Stimulated activated CD4-positive, alpha-beta T cell treated with anti-CD3 and anti-CD28 coated beads, Interleukin-15, amount 100 ng/mL, for 48 hours (primary cell): ENCODE data around the gene NDUFA5.

Source experiments
- DNase-seq, 2 donors: peaks; one replicate each; pipeline ENCODE4 v3.0.0-alpha.2; 2020; ENCODE audit warnings: low read depth in 2 of 2

NDUFA5 gene

DNA sequence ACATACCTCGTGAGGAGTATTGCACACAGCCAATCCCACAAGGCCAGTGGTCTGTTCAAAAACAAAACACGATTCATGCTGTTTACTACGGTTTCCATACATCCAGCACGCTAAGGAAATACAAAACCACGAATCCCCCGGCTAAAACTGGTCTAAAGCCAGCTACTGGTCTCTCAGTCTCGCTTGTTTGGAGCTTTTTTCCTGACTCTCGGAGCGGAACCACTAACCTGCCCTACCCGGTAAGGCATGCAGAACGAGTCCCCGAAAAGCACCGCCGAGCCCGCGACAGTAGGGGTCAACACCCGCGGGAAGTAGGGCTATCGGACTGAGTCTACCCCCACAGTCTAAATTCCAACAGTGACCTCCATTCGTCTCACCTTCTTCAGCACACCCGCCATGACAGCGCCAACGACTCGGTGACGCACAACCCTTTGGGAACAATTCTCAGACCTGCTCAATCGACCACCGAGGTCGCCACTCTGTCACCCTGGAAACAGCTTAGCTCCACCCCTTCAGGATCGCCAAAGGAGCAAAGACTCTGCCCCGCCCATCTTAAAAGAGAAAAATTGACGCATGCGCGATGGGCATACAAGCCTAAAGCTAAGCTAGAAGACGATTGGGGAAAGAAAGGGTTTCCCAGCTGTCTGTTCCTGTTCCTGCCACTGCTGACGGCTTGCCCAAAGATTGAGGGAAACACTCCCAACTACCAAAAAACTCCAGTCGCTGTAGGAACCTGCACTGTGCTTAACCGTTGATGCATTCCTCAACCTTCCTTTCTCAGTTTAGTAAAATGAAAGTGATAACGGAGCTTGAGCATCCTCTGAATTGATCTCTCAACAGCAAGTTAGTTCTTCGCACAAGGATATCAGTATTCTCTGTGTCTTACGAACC lies at the start of gene NDUFA5:
Gene NDUFA5 (minus strand): TSS at position 421 of the 891 bp plus-strand sequence. CDS start 23 bp downstream, at position 398.
- DNase-seq, result peak; percentile 91 to 95

- DNase-seq, result no peak
Measured at GRCh38 chr7:123604739-123605138, 47.1 kb upstream of the NDUFA5 start.

- DNase-seq, result no peak
Measured at GRCh38 chr7:123602648-123603047, 45.0 kb upstream of the NDUFA5 start.

- no peak for DNase-seq
Measured at GRCh38 chr7:123601530-123601929, 43.9 kb upstream of the NDUFA5 start, which contains the start of gene ASB15. ASB15 (plus strand) TSS chr7:123601821; CDS start chr7:123614503, 12,682 bp downstream.

DNA sequence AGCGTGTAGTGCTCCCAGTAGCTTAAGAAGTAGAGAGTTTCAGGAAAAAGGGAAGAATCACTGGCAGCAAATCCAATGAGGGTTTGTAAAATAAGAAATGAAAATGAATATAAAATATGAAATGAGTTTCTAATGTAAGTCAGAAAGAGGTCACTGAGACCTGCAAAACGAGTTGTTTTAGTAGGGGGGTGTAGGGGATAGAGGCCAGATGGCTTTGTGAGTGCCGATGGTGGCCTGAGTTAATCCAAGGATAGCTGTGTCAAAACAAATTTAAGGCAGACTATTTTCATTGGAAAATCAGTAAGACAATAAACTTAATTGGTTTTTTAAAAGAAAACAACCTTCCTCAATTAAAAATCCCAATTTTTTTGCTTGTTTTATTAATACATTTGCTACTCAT lies 43.3 kb upstream of the NDUFA5 start:
- DNase-seq, result no peak

- DNase-seq, result no peak
Measured at GRCh38 chr7:123599766-123600165, 42.1 kb upstream of the NDUFA5 start.

DNA sequence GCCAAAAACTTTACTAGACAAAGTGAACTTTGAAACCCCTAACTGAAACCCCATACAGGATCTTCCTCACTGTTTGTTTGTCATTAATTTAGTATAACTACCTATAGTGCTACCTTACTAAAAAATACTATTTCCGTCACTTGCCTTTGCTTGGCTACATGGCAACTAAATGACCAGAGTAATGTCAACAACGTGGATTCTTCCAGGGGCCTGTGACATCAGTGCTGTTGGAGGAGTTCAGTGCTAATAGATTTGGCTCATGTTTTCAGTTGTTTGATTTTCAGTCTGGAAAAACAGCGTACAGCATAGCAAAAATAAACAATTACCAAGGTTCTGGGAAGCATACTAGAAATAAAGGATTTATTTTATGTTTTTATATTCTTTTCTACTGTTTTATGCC lies 41.0 kb upstream of the NDUFA5 start:
- DNase-seq, result no peak

DNA sequence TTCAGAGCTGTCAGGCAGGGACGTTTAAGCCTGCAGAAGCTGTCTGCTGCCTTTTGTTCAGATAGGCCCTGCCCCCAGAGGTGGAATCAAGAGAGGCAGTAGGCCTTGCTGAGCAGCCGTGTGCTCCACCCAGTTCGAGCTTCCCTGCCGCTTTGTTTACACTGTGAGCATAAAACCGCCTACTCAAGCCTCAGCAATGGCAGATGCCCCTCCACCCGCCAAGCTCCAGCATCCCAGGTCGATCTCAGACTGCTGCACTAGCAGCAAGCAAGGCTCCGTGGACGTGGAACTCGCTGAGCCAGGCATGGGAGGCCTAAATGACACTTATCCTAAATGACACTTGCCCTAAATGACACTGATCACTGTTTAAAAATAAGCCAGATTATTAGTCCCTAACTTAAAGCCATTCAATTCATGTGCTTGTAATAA lies 37.2 kb upstream of the NDUFA5 start:
- no peak for DNase-seq

DNA sequence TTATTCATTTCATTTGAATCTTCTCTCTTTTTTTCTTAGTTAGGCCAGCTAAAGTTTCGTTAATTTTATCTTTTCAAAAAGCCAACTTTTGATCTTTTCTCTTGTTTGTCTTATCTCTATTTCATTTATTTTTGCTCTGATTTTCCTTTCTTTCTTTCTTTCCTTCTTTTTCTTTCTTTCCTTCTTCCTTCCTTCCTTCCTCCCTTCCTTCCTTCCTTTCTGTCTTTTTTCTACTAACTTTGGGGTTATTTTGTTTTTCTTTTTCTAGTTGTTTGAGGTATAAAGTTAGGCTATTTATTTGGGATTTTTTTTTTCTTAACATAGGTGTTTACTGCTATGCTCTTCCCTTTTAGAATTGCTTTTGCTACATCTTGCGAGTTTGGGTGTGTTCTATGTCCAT lies 30.8 kb upstream of the NDUFA5 start:
- DNase-seq, result no peak

DNA sequence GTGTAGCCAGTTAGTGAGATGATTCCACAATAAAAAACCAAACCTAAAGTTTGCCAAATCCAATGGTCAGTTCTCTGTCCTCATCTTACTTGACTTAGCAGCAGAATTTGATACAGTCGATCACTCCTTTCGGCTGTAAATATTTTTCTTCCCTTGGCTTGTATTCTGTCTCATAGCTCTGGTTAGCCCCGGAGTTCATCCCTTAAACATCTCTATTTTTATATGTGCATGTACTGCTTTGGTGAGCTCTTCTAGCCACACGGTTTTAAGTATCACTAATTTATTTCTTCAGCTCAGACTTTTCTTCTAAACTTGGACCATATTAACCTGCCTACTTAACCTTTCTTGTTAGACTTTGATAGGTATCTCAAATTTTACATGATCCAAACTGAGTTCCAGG lies 26.2 kb upstream of the NDUFA5 start:
- DNase-seq, result no peak

GRCh38 chr7:123581162-123581459 lies 23.5 kb upstream of the NDUFA5 start:
- DNase-seq, result no peak

DNA sequence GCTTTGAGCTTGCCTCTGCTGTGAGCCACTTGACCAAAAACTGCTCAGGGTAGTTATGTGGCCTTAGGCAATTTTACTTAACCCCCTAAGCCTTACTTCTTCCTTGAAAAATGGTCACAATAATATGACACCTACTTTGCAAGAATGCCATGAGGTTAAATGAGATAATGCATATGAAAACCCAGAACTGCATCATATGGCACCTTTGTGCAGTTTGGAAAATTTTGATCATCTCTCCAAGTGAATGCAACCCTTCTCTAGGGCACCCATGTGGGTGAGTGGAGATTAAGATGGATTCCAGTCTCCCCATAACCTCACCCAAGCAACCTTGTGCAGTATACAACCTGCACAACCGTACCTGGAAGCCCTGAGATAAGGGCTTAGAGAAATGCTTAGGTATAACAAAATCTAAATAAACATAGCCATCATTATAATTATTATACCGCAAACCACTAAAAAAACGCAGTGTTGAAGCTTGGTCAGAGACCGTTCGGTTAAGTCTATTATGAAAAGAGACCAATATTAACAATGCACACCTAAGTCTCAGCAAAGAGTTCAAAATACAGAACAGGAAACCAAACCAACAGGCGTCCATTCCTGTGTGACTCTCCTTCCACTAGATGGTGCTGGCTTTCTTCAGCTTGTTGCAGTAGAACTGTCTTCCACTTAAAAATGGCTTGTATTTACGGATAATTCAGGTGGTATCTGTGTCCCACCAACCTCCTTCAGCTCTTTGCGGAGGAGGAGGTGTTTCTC lies 23.0 kb upstream of the NDUFA5 start:
- no peak for DNase-seq

- no peak for DNase-seq
Measured at GRCh38 chr7:123579416-123579815, 21.8 kb upstream of the NDUFA5 start.

GRCh38 chr7:123573896-123574467 lies 16.4 kb upstream of the NDUFA5 start:
- DNase-seq, result no peak

DNA sequence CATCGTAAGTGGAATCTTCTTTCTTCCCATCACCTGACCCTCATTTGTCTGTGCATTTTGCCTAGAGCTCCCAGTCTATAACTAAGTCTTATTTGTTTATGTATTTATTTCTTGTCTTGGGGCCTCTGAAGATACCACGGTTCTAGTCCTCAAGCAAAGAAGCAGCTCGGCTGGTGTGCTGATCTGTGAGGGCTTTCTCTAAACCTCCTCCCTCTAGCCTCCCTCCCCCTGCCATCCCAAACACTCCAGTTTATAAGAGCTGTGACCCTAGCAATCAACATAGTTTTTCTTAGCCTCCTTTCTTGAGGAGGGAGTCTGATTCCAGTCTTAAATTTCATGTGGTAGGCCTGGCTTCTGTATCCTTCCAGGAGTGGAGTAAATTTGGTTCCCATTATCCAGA lies 15.7 kb upstream of the NDUFA5 start:
- no peak for DNase-seq

DNA sequence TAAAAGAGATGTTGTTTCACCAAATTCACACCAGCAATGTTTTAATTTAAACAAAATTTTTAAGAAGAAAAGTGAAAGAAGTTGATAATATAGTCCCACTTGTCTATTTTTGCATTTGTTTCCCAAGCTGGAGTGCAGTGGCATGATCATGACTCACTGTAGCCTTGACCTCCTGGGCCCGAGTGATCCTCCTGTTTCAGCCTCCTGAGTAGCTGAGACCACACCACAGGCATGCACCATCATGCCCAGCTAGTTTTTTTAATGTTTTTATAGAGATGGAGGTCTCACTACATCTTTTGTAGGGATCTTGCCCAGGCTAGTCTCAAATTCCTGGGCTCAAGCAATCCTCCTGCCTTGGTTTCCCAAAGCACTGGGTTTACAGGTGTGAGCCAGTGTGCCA lies 14.1 kb upstream of the NDUFA5 start:
- no peak for DNase-seq

GRCh38 chr7:123571187-123571586 lies 13.6 kb upstream of the NDUFA5 start:
- DNase-seq, result no peak

DNA sequence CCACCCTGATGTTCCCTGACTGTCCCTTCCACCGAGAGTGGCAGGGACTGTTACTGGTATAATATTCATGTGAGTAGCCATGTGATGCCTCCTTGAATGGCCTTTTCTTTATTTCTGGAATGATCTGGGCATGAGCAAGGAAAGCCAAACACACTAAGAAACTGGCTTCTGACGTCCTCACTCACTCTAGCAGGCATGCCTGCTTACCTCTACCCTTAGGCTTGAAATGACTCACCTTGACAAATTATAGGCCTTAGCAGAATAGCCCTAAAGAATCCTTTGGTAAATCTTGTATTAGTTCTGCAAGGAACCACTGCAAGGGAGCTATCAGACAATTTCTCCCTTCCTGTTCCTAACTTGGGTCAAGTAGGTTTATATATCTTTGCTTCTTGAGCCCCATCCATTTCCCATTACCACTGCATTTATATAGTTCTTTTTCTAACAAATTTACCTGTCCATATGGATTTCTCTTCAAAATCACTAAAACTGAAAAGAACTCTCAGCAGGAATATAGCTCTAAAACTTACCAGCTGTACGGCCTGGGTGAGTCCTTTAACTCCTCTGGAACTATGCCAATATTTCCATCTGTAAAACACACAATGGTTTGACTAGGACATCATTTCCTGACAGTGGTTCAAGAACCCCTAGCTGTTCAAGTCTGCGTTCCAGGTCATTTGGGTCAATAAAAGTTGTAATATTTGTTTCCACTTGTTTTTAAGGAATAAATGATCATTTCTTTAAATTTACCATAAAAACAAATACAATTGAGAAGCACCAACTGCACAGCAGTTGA lies 13.0 kb upstream of the NDUFA5 start:
- no peak for DNase-seq

GRCh38 chr7:123569352-123570010 lies 11.9 kb upstream of the NDUFA5 start:
- DNase-seq, result no peak

GRCh38 chr7:123562121-123562520 lies 4.5 kb upstream of the NDUFA5 start:
- no peak for DNase-seq

DNA sequence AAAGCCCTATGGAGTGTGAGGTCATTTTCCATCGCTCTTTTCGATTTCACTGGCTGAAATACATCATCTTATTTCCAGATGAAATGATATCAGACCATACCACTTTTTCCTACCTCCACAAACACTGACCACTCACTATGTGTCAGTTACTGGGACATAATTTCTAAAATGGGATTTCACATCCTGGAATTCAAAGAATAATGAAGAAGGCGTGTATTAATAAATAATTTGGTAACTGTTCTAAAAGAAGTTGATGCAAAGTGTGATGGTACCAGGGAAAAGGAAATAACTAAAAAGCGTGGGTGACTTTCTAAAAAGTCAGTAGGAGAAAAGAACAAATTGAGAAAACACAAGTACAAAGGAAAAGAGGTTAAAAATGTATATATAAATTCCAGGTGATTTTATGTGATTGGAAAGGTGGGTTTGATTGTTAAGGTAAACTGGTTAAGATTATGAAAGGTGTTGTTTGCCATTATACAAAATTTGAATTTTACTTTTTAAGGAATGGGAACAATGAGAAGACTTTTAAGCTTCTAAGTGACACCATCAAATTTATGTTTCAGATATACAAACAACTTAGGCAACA lies 764 bp upstream of the NDUFA5 start:
- DNase-seq, result no peak
